ELR (cell line): ENCODE results near the gene DRC7.
A peak's percentile ranks its signal among the peaks of the same experiment; 100 is the strongest.

Source experiments
- DNase-seq: peaks from one replicate; pipeline ENCODE4 v3.0.0-alpha.2; 2015; ENCODE audit warnings: low read depth

Gene DRC7

DNA sequence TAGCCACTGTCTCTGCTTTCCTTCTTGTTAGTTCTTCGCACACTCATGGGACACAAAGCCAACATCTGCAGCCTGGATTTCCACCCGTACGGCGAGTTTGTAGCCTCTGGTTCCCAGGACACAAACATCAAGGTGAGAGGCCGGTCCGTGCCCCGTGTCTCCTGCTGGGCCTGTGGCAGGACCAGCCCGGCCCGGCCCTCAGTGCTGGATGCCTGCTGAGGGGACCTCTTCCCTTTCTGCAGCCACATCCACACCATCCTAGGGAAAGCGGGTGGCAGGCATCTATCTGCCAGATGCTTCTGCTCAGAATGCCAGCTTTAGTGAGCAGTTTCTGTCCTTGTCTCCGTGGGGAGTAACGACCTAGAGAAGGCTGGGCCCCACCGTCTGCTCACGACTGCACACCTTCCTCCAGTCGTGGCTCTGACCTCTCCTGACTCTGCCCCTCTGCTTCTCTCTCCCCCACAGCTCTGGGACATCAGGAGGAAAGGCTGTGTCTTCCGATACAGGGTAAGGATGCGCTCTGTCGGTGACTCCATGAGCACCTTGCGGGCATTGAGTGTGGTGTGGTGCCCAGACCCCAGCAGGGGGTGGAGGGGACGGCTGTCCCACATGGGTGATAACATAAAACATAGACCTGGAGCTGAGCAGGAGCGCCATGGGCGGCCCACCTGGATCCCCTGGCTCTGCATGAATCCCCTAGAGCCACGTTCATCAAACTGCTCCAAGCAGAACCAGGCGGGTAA lies 56.4 kb downstream of the DRC7 start:
- DNase-seq = no peak

GRCh38 chr16:57751539-57752202 lies 57.1 kb downstream of the DRC7 start:
- no peak for DNase-seq

DNA sequence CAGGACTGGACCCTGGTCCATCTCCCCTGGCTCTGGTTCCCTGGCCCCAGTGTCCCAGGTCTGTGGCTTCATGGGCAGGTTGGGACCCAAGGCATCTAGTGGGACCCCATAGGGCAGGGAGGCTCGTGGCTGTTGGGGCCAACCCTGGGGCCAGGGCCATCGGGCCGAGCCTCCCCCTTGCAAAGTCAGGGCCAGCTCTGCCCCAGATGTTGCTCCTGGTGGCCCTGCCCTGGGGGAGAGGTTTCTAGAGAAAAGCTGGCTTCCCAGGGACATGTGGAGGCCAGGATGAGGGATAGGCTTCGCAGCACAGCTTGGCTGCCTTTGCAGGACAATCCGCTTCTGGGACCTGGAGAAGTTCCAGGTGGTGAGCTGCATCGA lies 57.6 kb downstream of the DRC7 start:
- no peak for DNase-seq

DNA sequence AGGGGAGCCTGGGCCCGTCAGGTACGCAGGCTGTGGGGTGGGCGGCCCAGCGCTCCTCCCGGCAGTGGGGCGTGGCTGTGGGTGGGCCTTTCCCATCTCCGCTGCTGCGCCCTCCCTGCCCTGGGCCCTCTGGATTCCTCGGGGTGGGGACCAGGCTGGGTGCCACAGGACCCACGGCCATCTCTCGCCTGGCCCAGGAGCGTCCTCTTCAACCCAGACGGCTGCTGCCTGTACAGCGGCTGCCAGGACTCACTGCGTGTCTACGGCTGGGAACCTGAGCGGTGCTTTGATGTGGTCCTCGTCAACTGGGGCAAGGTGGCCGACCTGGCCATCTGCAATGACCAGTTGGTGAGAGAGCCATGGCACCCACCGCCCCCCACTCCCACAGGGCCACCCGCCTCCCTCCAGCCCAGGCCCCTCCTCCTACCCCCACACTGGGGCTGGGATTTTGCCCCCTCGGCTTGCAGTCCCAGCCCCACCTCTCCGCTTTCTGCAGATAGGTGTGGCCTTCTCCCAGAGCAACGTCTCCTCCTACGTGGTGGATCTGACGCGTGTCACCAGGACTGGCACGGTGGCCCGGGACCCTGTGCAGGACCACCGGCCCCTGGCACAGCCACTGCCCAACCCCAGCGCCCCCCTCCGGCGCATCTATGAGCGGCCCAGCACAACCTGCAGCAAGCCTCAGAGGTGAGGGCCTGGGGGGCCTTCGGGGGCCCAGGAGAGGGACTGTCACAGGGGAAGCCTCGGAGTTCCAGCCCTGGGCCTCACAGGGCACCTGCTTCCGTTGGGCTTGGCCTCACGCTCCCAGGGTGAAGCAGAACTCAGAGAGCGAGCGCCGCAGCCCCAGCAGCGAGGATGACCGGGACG lies 58.2 kb downstream of the DRC7 start:
- DNase-seq = no peak

- DNase-seq = no peak
These were observed 59.1 kb downstream of the DRC7 start for GRCh38 chr16:57753448-57754353.

GRCh38 chr16:57754354-57755060 lies 59.9 kb downstream of the DRC7 start:
- no peak for DNase-seq

DNA sequence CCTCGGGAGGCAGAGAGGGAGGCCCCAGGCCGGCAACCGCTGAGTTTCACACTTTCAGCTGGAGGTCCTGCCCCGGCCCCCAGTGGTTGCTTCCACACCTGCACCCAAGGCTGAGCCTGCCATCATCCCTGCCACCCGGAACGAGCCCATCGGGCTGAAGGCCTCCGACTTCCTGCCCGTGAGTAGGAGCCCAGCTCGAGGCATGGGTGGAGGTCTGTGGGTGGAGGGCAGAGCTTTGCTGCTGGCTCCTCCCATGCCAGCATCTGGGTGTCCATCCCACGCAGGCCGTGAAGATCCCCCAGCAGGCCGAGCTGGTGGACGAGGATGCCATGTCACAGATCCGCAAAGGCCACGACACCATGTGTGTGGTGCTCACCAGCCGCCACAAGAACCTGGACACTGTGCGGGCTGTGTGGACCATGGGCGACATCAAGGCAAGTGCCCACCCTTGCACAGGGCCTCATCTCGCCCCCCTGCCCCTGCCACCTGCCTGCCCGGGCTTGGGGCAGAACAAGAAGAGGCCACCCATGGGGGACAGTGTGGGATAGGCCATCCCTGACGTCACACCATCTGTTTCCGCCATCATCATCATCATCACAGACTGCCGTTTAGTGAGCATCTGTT lies 60.6 kb downstream of the DRC7 start:
- no peak for DNase-seq

GRCh38 chr16:57755726-57756423 lies 61.3 kb downstream of the DRC7 start:
- no peak for DNase-seq

DNA sequence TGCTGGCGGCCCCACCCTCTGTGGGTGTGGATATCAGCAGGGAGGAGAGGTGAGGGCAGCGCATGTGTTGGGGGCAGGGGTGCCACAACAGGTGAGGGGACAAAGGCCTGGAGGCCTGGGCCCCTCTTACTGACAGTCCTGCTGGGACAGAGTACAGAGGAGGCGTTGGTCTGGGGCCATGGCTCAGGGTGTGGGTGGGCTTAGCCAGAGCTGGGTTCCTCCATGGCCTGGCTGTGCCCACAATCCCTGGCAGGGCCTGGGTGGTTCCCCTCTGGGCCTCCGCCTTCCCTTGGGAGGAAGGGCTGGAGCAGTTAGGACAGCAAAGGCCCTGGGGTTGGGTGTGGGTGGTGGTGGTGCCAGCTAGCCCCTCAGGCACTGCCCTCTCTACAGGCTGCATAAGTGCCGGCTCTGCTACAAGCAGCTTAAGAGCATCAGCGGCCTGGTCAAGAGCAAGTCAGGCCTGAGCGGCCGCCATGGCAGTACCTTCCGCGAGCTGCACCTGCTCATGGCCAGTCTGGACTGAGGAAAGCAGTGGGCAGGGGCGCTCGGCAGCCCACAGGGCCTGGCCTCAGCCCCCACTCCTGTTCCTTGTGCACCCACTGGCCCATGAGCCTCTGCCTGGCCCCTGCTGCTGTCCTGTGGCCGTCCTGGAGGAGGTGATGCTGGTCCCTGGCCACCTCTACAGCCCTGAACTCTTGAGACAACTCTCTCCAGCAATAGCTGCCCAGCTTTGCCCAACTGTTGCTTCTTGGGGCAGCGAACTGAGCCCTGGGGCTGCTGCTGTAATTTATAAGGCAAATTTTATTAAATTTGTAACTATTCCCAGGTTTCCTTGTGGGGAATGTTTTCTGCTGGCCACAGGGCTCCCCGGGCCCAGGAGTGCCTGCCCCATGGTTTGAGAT lies 62.1 kb downstream of the DRC7 start:
- DNase-seq = no peak

DNA sequence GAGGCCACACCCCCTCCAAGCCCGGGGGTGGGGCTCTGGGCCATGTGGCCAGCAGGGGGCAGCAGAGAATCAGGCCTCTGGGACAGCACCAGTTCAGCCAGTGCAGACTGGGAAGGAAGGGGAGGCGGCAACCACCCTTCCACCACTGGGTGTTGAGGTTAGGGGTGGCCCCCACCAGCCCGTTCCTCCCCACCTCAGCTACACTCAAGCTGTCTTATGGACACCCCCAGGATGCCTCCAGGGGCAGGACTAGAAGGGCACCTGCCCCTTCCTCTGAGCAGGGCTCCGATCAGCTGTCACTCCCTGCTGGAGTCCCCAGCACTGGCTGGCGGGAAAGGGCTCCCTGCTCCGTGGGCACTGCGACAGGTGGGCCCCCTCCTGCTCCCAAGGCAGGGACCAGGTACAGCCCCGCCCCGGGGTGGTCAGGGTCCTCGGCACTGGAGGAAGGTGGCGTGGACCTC lies 62.8 kb downstream of the DRC7 start:
- peak; percentile 83 for DNase-seq

GRCh38 chr16:57757883-57758282 lies 63.3 kb downstream of the DRC7 start:
- no peak for DNase-seq

GRCh38 chr16:57758331-57759117 lies 63.9 kb downstream of the DRC7 start:
- DNase-seq = no peak

DNA sequence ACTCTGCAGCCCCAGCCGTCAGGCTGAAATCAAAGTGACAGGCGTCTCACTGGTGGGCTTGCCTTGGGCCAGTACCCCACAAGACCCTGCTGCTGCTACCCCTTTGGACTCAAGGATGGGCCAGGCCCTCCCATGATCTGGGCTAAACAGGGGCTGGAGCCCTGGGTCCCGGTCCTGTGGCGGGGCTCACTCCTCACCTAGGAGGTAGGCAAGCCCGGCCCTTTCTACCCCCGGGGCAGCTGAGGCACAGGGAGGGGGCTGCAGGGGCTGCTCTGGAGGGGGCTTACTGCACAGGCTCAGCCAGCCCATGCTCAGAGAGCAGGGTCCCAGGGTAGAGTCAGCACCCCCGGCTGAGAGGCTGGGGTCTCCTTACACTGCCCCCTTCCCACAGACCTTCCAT lies 64.5 kb downstream of the DRC7 start:
- no peak for DNase-seq

DNA sequence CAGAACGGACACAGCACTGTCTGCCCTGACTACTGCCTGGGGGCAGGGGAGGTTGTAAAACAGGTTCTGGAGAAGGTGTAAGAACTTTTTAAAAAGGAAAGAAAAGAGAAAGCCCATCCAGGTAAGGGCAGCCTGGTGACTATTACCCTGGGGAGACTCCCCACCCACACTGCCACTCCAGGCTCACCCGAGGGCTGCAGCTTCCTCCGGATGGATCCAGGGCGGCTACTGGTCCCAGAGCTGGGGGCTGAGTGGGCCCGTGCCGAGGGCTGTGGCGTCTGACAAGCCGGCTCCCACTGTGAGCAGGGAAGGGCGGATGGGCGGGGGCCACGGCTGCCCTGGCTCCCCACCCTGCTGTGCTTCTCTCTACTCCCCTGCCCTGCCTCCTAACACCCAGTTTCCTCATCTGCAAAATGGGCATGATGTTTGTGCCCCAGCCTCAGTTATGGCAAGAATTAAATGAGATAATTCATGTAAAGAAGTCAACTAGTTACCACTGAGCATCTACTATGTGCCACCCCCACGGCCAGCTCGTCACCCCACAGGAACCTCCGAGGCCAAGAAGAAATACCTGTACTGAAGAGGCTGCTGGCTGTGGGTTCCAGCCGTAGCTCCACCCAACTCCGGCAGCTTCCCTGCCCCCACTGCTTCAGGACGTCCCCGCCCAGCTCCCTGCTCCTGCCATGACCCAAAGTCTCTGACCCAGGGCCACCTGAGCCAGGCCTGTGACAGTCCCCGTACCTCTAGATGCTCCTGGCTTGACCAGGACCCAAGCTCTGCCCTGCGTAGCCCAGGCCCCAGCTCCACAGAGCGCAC lies 65.1 kb downstream of the DRC7 start:
- DNase-seq = no peak

DNA sequence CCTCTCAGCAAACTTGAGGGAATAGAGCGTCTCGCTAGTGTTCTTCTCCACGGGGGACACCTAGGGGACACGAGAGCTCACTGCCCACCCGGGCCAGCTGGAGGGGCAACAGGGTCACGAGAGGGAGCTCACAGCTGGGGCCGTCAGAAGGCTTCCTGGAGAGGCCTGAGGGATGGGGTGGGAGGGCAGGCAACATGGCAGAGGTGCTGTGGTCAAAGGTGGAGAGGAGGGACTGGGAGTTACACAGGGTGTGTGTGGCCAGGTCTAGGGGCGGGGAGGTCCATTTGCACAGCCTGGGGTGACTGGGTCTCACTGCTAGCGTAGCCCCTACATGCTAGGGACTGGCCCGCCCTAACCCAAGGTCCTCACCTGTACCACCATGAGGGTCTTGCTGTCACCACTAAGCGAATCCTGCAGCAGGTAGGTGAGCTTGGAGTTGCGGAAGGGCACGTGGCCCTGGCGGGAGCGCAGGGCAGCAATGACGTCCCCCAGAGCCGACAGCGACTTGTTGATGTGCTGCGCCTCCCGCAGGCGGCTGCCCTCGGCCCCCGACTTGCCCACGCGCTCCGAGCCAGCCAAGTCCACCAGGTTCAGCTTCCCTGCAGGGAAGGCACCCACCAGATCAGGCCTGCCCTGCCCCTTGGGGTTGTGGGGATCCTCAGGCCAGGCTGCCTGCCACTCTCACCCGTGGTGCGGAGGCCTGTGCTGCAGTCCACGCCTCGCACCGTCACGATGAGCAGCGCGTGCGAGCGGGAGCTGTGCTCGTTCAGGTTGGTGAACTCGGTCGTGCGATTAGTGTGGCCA lies 66.0 kb downstream of the DRC7 start:
- no peak for DNase-seq

DNA sequence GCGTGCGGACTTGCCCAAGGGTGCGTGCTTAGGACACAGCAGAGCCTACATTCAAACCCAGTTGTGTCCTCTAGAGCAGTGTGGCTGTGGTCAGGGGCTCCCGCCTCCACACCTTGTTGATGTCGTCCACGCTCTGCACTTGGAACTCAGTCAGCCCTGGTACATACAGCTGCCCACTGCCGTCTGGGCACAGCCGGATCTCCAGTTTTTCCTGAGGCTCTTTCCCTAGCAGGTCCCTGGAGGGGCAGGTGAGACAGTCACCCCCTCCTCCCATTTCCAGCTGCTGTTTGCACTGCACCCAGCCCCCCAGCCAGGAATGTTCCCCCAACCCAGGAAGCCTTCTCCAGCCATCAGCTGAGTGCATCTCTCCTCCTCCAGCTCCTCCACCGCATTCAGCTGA lies 66.7 kb downstream of the DRC7 start:
- DNase-seq = no peak
